Fibroblast of skin of back (primary cell): Measurements from ENCODE around the gene TLR8.
"Not testable (repeated sequence)": the region's sequence is repeated elsewhere in the genome, so short reads cannot be mapped to it uniquely, and the experiment has no call there.

ENCODE experiments used
- DNase-seq: peaks from one replicate; pipeline ENCODE4 v3.0.0-alpha.2; 2013

The TLR8 gene

DNA sequence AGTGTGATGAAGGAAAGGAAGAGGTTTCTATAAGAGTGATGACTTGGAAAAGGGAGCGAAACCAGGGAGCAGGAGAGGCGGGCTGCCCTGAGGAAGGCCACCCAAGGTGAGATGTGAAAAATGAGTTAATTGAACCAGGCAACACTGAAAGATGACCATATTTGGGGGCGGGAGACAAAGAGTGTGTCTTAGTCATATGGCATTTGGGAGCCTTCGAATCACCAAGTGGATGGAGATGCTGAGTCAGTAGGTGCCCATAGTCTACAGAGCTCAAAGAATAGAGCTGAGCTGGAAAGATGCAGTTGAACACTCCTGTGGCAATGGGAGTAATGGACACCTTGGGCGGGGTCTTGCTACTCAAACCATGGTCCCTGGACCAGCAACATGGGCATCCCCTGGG, 8.3 kb upstream of the TLR8 start:
- DNase-seq = no peak

DNA sequence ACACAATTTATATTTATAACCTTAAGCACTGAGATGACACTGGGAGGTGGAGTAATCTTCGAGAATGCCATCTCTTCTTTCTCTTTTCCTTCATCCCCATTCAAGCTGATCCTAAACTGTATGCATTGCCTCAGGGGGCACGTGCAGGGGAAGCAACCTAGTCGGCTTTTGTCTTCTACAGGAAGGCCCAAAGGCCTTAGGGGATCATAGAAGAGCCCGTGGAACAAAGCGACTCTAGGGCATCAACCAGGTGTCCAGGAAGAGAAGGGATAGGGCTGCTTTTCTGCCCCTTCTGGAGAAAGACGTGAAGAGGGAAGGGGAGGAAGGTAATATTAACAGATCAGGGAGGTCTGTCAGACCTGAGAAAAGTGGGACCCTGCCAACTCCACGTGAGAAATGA, 6.9 kb upstream of the TLR8 start:
- DNase-seq = no peak

DNA sequence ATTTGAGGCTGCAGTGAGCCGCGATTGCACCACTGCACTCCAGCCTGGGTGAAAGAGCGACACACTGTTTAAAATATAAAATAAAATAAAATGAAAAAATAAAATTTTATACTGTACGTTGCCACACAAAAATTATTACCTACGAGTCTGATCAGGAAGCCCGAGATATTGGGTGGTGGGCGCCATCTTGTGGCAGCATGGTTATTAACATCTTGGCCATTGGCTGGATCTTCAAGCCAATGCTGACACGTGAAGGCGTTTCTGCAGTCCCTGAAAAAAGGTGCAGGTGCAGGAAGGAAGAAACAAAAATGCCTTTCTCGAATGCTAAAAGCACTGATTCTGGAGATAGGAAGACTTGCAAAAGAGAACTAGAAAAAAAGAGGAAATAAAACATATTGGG, 4.9 kb upstream of the TLR8 start:
- DNase-seq = peak; percentile 38

DNA sequence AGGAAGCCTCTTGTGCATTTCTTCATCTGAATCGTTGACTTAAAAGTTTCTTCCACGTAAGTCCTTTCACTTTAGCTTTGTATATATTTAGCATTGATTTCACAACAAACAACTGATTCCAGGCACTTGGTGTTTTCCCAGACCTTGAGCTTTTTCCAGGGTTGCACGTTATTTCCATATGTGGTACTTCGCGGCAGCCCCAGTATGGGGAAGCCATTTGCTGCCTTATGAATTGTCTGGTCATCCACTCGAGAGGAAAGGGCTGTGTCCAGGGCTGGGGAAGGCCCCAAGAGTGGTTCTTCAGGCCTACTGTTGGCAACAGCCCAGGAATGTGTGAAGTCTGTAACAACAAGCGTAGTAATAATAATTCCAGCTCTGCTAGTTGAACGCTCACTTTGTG, 2.8 kb upstream of the TLR8 start:
- DNase-seq = no peak

DNA sequence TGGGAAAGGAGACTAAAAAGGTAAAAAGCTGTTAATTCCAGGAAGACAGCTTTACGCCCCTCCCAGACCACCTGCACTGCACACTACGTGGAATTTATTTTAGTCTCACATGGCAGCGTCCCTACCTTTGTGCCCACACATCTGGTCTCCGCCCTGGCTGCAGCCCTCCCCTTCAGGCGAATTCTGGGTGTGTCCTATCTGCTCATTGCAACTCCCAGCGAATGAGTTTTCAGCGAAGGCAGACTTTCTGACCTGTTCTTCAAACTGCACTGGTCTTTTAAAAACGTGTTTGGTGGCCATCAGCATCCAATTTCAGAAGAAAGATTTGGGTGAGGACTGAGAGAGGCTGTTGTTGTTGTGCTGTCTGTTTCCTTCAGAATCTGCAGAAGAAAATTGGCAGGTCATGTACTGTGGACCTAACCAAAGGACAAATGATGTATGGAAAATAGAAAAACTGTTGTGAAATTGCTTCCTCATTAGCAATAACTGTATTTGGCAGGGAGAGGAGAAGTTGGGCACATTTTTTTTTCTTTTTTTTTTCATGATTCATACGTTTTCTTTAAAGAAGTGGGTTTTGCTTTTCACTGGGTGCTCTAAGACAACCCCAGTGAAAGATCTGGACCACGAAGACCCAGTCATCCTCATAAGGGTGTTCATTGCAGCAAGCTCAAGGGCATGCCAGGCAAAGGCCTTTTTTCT, 4.2 kb downstream of the TLR8 start:
- no peak for DNase-seq

DNA sequence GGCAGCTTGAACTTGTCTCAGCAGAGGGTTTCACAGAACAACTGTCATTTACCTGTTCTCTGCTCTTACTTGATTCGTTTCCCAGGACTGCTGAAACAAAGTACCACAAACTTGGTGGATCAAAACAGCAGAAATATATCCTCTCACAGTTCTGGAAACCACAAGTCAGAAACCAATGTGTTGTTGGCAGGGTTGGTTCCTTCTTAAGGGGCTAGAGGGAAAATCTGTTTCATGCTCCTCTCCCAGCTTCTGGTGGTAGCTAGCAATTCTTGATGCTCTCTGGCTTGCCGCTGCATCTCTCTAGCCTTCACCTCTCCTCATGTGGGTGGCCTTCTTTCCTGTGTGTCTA, 4.7 kb downstream of the TLR8 start:
- no peak for DNase-seq

DNA sequence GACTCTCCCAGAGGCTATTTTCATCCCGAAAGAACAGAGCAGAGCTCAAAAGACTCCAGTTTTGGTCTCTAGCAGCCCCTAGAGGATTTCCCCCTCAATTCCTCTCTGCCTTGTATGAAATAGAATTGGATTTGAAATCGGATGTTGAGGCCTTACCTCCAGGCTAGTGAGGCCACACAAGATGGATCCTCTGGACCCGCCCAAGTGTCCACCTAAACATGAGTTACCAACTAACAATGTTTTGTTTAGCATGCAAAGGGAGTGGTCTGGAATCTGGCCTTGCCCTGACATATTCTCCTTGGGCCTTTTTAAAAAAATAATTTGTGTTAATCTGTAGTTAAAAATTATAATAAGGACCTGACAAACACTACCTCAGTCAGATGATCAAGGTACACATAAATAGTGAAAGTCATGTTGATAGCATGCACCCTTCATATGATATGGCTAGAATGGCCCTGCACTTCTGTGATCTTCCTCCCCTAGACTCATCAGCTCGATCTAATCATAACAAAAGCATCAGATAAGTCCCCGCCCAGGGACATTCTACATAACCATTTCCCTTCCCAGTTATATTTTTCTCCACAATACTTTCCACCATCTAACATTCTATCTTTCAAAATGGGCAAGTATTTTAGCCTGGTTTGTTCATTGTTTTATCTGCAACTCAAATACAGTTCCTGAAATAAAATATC, 6.5 kb downstream of the TLR8 start:
- DNase-seq = no peak

DNA sequence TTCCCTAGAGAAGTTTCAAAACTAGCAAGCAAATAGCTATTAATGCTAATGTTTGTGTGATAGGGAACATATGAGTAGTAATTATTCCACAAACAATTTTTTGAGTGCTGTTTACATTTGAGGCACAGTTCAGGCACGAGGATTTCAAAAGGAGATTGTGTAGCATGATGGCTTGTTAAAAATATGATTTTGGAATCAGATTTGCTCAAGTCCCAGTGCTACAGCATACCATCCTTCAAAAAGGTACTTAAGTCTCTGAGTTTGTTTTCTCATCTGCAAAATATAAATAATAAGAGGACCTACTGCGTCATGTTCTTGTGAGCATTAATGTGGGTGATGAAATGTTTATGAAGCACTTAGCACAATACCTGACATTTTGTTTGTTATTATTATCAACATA, 11.3 kb downstream of the TLR8 start:
- DNase-seq = no peak

DNA sequence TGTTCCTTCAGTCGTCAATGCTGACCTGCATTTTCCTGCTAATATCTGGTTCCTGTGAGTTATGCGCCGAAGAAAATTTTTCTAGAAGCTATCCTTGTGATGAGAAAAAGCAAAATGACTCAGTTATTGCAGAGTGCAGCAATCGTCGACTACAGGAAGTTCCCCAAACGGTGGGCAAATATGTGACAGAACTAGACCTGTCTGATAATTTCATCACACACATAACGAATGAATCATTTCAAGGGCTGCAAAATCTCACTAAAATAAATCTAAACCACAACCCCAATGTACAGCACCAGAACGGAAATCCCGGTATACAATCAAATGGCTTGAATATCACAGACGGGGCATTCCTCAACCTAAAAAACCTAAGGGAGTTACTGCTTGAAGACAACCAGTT, 12.6 kb downstream of the TLR8 start:
- DNase-seq = no peak

DNA sequence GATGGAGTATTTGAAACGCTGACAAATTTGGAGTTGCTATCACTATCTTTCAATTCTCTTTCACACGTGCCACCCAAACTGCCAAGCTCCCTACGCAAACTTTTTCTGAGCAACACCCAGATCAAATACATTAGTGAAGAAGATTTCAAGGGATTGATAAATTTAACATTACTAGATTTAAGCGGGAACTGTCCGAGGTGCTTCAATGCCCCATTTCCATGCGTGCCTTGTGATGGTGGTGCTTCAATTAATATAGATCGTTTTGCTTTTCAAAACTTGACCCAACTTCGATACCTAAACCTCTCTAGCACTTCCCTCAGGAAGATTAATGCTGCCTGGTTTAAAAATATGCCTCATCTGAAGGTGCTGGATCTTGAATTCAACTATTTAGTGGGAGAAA, 13.2 kb downstream of the TLR8 start:
- DNase-seq = no peak

DNA sequence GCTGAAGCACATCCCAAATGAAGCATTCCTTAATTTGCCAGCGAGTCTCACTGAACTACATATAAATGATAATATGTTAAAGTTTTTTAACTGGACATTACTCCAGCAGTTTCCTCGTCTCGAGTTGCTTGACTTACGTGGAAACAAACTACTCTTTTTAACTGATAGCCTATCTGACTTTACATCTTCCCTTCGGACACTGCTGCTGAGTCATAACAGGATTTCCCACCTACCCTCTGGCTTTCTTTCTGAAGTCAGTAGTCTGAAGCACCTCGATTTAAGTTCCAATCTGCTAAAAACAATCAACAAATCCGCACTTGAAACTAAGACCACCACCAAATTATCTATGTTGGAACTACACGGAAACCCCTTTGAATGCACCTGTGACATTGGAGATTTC, 14.6 kb downstream of the TLR8 start:
- no peak for DNase-seq

DNA sequence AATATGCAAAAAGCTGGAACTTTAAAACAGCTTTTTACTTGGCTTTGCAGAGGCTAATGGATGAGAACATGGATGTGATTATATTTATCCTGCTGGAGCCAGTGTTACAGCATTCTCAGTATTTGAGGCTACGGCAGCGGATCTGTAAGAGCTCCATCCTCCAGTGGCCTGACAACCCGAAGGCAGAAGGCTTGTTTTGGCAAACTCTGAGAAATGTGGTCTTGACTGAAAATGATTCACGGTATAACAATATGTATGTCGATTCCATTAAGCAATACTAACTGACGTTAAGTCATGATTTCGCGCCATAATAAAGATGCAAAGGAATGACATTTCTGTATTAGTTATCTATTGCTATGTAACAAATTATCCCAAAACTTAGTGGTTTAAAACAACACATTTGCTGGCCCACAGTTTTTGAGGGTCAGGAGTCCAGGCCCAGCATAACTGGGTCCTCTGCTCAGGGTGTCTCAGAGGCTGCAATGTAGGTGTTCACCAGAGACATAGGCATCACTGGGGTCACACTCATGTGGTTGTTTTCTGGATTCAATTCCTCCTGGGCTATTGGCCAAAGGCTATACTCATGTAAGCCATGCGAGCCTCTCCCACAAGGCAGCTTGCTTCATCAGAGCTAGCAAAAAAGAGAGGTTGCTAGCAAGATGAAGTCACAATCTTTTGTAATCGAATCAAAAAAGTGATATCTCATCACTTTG, 15.6 kb downstream of the TLR8 start:
- DNase-seq = no peak

DNA sequence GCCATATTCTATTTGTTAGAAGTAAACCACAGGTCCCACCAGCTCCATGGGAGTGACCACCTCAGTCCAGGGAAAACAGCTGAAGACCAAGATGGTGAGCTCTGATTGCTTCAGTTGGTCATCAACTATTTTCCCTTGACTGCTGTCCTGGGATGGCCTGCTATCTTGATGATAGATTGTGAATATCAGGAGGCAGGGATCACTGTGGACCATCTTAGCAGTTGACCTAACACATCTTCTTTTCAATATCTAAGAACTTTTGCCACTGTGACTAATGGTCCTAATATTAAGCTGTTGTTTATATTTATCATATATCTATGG, 16.1 kb downstream of the TLR8 start:
- DNase-seq = no peak

DNA sequence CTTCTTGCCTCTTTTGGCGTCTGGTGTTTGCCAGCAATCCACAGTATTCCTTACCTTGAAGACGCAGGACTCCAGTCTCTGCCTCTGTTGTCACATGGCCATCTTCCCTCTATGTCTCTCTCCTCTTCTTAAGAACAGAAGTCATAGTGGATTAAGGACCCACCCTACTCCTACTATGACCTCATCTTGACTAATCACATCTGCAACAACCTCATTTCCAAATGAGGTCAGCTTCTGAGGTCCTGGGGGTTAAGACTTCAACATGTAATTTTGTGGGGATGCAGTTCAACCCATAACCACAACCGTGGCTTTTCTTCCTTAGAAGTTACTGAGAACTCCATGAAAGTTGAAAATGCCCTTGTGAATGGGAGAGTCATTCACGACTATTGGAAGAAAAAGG, 23.3 kb downstream of the TLR8 start:
- DNase-seq = peak; percentile 20

DNA sequence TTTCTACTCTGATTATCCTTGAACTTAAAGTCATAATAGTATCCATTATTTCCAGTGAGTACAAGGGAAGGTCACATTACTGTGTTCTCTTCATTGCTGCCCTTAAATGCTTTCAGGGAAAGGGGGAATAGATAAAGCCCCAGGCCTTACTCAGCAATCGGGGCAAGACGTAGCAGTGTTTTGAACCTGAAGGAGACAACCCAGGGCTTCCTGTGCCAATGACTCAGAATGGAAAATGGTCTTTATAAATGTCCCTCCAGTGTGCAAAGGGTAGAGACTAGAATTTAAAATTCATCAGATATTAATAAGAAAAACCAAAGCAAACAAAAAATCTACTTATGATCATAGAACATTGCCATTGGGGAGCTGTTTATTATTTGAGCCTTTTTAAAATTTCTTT, 23.7 kb downstream of the TLR8 start:
- DNase-seq = no peak

DNA sequence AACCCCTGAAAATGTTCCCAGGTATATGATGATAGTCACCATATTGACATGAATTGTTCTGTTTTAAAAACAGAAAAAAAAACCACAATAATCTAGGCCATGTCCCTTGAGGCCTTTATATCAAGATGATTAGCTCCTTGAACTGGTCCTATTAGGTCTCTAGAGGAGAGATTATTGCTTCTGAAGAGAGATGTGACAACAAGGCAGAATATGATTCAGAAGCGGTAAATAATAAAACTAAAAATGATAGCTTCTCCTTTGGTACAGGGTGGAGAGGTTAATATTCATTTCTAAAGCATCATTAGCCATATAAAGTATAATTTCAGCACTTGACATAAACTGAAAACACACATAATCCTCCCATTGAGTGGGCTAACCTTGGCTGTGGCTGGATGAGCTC, 25.8 kb downstream of the TLR8 start:
- DNase-seq = no peak

DNA sequence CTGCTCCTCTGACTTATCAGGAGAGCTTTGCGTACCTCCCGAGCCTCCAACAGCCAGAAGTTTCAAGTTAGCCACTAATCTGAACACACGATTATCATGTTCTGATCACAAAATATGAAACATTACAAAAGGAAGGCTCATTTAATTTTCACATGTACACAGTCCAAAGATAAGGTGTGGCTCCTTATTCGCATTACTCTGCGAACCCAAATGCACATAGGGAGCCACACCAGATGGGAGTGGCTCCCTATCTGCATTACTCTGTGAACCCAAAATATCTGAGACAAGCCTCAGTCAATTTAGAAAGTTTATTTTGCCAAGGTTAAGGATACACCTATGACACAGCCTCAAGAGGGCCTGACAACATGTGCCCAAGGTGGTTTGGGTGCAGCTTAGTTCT, 28.4 kb downstream of the TLR8 start:
- DNase-seq = no peak

DNA sequence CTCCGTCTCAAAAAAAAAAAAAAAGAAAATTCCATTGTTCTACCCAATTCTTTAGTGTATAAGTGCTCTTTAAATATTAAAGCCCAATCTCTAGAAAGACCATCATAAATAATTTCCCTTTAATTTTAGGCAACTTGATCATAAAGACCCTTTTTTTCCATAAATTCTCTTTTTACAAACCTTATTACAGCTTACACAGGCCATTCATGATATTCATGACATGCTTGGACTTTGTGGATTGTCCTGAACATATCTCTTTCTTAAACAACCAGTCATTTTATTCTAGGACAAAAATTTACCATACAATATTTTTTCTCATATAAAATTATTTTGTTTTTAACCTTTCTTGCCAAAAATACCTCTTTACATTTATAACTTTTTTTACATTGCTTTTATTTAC, 30.5 kb downstream of the TLR8 start:
- DNase-seq = no peak

DNA sequence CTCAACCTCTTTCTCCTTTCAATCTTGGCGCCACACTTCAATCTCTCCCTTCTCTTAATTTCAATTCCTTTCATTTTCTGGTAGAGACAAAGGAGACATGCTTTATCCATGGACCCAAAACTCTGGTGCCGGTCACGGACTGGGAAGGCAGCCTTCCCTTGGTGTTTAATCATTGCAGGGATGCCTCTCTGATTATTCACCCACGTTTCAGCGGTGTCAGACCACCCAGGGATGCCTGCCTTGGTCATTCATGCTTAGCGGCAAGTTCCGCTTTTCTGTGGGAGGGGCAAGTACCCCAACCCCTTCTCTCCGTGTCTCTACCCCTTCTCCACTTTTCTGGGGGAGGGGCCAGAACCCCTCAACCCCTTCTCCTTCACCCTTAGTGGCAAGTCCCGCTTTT, 34.1 kb downstream of the TLR8 start:
- DNase-seq = not testable (repeated sequence)

DNA sequence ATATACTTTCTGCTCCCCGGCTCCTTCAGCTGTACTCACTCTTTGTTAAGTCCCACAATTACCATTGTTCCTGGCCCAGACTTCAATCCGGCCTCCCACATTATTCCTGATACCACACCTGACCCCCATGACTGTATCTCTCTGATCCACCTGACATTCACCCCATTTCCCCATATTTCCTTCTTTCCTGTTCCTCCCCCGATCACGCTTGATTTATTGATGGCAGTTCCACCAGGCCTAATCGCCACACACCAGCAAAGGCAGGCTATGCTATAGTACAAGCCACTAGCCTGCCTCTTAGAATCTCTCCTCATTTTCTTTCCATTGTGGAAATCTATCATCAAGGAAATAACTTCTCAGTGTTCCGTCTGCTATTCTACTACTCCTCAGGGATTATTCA, 37.2 kb downstream of the TLR8 start:
- not testable (repeated sequence) for DNase-seq

DNA sequence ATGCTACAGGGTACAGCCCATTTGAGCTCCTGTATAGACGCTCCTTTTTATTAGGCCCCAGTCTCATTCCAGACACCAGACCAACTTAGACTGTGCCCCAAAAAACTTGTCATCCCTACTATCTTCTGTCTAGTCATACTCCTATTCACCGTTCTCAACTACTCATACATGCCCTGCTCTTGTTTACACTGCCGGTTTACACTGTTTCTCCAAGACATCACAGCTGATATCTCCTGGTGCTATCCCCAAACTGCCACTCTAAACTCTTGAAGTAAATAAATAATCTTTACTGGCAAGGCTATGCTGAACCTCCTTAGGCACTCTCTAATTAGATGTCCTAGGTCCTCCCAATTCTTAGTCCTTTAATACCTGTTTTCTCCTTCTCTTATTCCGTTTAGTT, 38.0 kb downstream of the TLR8 start:
- DNase-seq = not testable (repeated sequence)

DNA sequence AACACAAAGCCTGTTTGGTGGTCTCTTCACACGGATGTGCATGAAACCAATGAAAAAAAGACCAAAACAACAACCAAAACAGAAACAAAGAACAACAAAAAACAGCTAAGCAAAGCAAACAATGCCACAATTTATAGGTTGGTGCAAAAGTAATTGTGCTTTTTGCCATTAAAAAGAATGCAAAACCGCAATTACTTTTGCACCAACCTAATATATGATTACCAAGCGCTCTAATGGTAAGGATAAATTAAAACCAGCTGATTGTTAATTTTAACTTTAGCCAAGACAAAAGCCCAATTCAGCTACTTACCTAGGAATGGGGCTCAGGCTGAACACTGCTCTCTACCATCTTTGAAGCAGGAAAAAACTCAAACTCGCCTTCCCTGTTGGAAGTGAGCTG, 39.1 kb downstream of the TLR8 start:
- DNase-seq = no peak

DNA sequence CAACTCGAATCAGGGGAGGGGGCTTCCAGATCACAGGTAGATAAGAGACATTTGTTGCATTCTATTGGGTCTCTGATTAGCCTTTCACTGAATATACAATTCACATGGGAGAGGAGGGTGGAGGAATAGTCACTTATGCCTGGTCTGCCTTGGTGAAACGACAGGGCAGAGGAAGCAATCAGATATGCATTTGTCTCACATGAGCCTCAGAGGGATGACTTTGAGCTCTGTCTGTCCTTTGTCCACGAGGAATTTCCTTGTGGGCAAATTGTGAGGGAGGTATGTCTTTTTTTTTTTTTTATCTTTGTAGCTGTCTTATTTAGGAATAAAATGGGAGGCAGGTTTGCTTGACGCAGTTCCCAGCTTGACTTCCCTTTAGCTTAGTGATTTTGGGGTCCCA, 40.0 kb downstream of the TLR8 start:
- peak; percentile 58 for DNase-seq

DNA sequence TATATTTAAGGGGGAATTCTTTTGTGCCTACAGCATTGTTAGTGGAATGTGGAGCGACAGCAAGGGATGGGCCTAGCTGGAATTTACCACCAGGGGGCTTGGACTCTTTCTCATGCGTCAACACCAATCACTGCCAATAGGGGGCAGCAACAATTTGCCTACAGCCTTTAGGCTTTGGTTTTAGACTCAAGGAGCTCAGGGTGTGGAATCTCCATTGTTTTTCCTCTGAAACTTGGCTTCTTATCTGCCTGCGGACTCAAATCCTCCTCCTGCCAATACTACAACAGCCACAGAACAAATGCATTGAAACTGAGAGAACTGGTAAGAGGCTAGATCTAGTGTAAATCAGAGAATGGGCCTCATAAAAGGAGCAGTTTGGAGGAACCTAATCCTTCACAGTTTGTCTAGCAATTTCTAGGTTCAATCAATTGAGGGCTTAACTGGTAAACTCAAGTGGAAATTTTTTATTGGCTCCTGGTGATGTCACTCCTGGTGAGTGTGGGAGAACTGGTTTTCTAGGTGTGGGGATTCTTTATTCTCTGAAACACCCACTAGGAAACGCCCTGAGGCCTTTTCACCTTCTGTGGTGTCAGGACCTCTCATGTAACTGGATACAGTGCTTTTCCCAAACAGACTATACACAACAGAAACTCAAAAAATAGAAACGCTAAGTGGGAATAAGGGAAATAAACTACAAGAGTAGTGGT, 40.6 kb downstream of the TLR8 start:
- peak; percentile 86 for DNase-seq
